ENCODE measurements around the gene PATE3.

The PATE3 gene, protein sequence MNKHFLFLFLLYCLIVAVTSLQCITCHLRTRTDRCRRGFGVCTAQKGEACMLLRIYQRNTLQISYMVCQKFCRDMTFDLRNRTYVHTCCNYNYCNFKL

DNA sequence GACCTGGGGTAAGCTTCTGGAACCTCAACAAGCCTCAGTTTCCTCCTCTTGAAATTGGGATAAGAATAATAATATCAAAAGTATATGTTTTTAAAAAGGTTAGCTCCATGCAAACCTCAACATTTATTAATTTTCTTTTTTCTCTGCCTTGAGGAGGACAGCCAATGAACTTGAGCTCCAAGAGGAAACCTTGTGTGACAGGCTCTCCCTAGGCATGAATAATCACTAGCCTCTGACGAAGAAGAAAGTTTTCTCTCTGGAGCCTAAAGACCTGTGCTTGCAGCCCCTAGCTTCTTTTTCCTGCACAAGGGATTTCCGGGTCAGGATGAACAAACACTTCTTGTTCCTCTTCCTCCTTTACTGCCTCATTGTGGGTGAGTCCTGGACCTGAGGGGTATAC is at the start of gene PATE3:
PATE3 (plus strand) TSS at position 301 of the 400 bp plus-strand sequence; CDS start at position 326, 25 bp downstream.
- DNase-seq, result no peak
- intact Hi-C loops (cut with DNase I), result no loop called here

DNA sequence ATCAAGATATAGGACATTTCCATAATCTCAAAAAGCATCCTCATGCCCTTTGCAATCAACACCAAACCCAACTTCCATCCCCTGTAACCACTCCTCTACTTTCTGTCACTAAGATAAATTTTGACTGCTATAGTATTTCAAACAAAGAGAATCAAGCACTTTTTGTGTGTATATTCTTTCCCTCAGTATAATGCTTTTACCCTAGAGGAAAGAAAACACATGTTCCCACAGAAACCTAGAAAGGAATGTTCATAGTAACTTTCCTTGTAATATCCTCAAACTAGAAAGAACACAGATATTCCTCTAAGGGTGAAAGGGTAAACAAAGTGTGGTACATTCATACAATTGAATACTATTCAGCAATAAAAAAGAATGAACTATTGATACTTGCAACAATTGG is 47.3 kb upstream of the PATE3 start:
- intact Hi-C loops (cut with DNase I), result no loop called here
- no peak for DNase-seq

DNA sequence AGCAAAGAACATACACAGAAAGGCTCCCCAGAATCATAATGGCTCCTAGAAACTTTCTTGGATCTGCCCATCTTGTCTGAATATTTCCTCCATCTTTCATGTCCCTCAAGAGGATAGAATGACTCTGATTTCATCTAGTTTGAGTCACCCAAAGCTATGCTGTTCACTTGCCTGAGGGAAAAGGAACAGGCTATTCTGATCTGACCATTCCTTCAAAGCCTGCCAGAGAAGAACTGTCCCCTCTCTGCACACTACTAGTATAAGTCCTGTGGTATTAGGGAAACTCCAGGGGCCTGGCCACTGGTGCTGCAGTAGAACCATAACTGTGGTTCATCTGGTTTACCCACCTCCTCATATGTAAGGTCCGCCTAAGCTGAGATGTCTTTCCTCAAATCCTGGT is 44.2 kb upstream of the PATE3 start:
- no peak for DNase-seq
- intact Hi-C loops (cut with DNase I), result no loop called here

DNA sequence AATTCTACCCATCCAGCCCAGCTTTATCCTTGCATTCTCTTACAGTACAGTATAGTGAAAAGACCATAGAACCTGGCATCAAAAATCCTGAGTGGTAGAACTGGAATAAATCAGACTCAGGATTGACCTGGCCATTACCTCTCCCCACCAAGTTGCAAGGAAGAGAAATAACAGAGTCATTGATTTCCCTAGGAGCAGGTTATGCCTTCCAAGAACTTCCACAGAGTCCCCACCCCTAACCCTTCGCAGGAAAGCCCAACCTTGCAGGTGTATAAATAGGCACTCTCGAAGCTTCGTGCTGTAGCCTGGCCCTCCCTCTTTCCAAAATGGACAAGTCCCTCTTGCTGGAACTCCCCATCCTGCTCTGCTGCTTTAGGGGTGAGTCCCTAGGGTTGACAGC is 41.9 kb upstream of the PATE3 start, which contains the start of gene PATE1:
PATE1 (plus strand) TSS at position 301 of the 400 bp plus-strand sequence; CDS start at position 327, 26 bp downstream.
- intact Hi-C loops (cut with DNase I), result no loop called here
- no peak for DNase-seq

DNA sequence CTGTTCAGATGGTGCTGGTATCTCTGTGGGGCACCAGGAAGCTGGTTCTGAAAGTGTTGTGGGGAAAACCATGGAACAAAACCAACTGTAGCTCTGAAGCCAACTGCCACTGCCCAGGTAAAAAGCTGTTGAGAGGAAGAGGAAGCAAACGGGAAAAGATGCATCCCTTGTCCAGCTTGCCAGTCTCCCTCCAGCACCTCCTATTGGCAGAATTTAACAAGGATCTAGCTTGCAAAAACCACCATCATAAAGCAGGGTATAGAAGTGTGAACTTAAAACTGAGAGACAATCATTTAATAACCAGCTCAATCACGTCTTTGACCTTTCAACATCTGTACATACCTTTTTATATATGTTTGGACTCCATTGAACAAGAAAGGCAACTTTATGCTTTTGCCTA is 37.3 kb upstream of the PATE3 start:
- intact Hi-C loops (cut with DNase I), result no loop called here
- DNase-seq, result no peak

DNA sequence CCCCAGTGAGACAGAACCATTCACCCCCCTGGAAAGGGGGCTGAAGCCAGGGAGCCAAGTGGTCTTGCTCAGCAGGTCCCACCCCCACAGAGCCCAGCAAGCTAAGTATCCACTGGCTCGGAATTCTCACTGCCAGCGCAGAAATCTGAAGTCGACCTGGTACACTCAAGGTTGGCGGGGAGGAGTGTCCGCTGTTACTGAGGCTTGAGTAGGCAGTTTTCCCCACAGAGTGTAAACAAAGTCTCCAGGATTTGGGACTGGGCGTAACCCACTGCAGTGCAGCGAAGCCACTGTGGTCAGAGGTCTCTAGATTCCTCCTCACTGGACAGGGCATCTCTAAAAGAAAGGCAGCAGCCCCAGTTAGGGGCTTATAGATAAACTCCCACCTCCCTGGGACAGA is 31.9 kb upstream of the PATE3 start:
- peak in 1 of 10 donors; percentile 35 for DNase-seq
- intact Hi-C loops (cut with DNase I), result no loop called here

DNA sequence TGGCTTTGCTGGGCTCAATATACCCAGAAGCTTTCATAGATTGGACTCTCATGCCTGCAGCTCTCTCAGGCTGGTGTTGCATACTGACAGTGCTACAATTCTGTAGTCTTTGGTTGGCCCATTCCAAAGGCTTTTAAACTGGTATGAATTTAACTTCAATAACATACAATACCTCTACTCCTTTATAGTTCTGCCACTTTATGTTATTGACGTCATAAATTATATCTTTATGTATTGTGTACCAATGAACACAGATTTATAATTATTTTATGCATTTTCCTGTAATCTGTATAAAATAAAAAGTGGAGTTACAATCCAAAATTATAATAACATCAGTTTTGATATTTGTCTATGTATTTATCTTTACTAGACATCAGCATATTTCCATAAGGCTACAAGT is 25.5 kb upstream of the PATE3 start:
- no peak for DNase-seq
- intact Hi-C loops (cut with DNase I), result no loop called here

DNA sequence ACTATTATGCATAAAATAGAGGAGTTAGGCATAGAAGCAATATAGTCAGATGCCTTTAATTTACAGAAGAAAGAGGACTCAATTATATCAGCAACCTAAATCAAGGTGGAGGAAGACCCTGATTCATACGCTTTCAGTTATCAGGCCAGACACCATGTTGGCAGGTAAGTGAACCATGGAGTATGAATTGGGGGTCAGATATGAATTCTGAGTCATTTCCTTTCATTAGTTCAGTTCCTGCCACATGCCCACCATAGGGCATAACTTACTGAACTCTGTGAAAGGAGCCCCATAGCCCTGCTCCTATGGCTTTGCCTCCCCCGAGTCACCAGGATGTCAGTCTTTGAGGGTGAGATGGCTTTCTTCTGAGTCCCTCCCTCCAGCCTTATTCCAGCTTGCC is 24.4 kb upstream of the PATE3 start:
- intact Hi-C loops (cut with DNase I), result no loop called here
- no peak for DNase-seq

DNA sequence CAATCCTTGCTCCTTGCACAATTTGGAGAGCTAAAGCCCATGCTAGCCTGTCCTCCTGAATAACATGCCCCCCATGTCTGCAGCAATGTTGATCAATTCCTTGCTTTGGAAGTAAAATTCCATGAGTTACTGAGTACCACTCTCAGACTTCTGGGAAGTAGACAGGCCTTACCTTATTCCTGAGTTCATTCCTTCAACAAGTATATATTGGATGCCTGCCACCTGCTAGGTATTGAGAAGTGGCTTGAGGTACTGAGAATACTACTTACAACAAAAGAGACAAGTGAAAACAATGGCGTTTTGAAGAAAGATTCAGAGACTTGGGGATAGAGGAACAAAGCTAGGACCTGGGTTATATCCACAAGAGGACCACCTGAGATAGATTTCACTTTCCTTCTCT is 21.7 kb upstream of the PATE3 start:
- no peak for DNase-seq
- intact Hi-C loops (cut with DNase I), result no loop called here

DNA sequence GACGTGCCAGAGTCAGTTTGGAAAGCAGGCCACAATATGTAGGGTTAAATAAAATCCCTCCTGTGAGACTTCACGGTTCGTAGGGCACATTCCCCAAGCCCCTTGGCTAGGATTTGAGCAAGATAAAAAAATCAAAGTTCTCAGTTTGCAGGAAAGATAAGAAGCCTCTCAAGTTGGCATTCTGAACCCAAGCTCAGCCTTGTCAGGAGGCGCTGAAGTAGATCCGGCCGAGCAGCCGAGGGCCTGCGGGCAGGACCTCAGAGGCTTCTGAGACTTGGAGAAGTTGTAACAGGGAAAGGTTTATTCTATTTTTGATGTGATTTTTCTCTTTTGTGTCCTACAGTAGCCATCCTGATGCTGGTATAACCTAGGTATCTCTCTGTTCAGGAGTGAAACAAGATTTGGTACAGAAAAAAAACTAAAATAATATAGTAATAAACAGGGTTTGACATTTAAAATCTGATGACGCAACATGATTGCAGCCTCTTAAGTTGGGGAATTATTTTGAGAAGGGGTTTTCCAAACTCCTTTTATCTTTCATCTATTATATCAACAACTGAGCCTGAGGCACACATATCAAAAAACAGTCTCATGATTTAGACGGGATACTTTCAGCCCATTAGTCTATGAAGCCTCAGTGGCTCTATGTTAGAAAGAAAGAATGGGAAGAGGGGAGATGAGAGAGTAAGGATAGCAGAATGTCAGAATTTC is 19.4 kb upstream of the PATE3 start:
- no peak for DNase-seq
- intact Hi-C loops (cut with DNase I), result no loop called here

DNA sequence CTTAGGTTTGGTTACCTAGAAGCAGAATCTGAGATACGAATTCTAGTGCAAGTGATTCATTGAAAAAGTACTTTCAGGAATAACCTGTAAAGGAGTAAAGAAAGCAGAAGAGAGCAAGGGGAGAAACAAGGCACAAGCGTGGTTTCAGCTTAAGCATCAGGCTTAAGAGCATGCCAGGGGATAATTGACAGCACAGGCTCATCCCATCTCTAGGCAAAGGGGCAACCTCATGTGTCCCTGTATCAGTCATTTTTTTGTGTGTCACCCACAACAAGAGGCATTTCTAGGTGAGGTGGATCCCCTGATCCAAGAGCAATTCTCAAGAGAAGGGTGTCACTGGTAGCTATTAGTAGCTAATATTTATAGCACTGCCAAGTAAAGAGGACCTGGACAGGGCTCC is 17.3 kb upstream of the PATE3 start:
- intact Hi-C loops (cut with DNase I), result no loop called here

DNA sequence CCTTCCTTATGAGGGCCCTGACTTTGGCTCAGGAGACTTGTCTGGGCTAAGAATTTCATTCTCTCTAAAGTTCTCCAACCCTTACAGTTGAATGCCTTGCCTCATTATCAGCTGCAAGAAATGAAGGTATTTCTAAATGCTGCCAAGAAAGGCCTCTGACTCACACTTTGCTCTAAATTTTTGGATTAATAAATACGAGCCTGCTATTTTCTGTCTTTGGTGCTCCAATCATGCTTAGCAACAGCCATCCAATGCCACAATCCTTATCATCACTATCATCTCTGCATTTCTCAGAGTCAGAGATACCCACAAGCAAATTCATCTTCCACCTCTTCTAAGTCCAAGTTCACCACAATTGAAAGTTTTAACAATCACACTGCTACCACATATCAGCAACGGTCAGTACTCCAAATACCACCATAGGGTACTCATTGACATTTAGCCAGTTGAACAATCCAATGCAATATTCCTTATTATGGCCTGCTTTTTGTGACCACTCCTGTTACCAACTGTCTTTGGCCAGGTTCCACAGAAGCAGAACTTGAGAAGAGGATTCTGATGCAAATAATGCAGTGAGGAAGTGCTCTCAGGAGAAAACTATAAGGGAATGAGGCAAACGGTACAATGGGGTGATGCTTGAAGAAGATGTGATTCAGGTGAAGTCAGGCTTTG is 15.0 kb upstream of the PATE3 start:
- intact Hi-C loops (cut with DNase I), result no loop called here
- DNase-seq, result no peak

More for the DNA sequence above, 17.3 kb upstream of the PATE3 start:
- DNase-seq, result no peak

DNA sequence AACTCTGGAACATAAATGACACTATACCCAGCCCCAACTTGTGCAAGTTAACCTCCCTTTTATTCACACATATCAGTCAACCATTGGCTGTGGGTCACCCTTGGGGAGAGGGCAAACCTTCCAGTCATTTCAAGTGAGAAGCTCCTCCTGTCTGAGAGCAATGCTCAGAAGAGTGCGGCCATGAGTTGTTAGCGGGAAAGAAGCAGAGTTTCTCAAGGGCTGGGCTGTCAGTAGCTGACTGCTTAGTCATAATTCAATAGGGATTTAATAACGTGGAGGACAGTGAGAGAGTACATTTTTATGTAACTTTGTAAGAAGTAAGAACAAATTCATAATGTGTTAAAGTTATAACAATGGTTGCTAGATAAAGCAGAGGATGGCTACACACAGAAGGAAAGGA is 14.4 kb upstream of the PATE3 start:
- DNase-seq, result no peak
- intact Hi-C loops (cut with DNase I), result no loop called here

DNA sequence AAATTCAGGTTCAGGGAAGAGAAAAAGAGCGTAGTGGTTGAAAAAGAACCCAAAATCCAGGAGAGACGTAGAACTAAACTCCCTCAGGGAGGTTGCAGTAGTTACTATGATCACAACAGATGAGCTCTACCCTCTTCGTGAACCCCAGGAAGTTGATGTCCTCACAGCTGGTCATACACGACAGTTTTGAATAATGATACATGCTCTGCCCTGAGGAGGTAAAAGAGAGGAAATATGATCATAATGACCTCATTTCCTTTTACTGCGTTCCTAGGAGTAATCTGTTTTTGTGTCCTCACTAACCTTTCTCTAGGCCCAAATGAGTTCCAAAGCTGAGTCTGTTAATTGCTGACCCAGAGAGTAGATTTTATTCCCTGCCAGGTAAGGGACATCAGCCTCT is 10.6 kb upstream of the PATE3 start:
- DNase-seq, result no peak
- intact Hi-C loops (cut with DNase I), result no loop called here

DNA sequence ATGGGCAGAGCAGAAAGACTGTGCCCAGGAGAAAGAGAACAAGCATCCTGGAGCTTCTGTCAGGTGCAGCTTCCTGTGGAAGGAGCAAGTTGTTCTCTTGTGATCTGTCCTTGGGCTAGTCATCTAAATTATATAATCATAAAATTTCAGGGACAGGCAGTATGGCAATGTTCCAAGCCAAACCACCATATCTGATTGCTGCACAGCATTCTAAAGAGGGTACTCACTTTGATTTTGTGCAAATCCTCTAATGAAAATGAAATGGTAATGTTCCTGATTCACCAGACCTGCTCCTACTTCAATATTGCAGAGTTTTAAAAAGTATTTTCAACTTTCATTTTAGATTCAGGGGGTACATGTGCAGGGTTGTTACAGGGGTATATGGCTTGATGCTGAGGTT is 9.2 kb upstream of the PATE3 start, which contains the start of gene PATE2:
PATE2 (minus strand) TSS at position 101 of the 400 bp plus-strand sequence; CDS start at position 46, 55 bp downstream.
- DNase-seq, result no peak
- intact Hi-C loops (cut with DNase I), result no loop called here

DNA sequence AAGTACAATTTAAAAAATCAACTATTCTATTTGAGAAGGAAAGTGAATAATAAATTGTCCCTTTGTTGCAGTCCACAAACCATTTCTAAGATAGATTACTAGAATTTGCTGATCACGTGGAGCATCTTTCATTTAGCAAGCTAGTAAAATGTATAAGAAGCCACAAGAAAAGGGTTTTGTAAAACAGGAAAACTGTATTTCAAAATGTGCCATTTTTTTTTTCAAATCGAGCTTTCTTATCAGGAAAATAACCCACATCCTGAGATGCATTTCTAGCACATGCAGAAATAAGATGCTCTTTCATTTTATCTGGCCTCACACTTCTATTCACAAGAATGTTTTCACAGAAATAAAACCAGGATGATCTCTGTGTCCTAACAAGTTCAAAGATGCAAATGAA is 3.2 kb upstream of the PATE3 start:
- no peak for DNase-seq
- intact Hi-C loops (cut with DNase I), result no loop called here

DNA sequence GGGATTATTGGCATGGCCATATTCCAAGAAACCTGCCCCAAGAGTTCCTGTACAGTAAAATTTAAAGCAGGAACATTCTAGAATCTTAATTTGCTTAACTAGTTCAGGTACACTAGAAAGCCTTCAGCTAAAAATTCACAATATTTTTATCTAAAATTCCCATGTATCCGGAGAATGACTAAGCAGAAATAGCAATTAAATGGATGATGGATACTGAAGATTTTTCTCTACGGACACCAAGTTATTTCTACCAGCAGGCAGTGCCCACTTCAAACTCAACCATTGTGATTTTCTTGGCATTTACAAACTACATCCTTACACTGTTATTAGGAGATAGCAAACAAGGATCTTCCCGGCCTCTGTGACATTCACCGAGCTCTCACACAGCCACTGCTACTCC is 2.9 kb downstream of the PATE3 start:
- intact Hi-C loops (cut with DNase I), result no loop called here

DNA sequence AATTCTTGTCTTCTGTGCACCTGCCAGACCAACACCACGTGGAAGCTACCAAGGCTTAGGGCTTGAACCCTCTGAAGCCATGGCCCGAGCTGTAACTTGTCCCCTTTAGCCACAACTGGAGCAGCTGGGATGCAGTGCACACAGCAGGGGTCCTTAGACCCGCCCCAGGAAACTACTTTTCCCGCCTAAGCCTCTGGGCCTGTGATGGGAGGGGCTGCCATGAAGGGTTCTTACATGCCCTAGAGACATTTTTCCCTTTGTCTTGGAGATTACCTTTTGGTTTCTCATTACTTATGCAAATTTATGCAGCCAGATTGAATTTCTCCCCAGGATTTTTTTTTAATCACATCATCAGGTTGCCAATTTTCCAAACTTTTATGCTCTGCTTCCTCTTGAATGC is 9.7 kb downstream of the PATE3 start:
- intact Hi-C loops (cut with DNase I), result no loop called here
- no peak for DNase-seq

More for the DNA sequence above, 2.9 kb downstream of the PATE3 start:
- DNase-seq, result no peak

DNA sequence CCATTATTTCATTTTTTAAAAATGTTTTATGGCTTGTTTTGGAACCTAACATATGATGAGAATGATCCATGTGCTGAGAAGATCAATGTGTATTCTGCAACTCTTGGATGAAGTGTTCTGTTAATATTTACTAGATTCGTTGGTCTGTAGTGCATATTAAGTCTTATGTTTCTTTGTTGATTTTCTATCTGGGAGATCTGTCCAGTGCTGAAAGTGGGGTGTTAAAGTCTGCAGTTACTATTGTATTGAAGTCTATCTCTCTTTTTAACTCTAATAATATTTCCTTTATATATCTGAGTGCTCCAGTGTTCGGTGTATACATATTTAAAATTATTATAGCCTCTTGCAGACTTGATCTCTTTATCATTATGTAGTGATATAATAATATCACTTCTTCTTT is 11.9 kb downstream of the PATE3 start:
- intact Hi-C loops (cut with DNase I), result no loop called here
- no peak for DNase-seq

DNA sequence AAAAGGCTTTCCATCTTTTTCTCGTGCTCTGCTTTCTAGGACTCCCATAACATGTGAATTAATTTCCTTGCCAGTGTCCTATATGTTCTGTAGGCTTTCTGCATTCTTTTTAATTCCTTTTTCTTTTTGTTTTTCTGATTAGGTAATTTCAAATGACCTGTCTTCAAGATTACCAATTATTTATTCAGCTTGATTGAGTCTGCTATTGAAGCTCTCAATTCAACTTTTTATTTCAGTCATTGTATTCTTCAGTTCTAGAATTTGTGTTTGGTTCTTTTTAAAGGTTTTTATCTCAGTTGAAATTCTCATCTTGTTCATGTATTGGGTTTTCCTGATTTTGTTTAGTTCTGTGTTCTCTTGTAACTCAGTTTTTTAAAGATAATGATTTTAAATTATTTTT is 14.5 kb downstream of the PATE3 start:
- DNase-seq, result no peak
- intact Hi-C loops (cut with DNase I), result no loop called here

DNA sequence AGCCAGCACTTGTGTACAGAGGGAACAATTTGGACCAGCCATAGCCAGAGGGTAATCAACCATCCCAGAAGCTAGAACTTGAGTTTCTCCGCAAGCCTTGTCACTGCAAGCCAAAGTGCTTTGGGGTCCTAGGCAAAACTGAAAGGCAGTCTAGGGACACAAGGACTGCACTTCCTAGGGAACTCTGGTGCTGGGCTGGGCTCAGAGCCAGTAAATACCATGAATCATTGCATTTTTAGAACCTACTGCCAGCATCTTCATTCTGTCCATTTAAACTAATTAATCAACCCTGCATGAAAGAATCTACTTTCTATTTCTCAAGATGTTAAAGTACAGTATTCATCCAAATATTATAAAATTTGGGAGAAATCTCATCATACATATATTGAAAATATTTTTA is 20.0 kb downstream of the PATE3 start:
- DNase-seq, result no peak
- intact Hi-C loops (cut with DNase I), result no loop called here

DNA sequence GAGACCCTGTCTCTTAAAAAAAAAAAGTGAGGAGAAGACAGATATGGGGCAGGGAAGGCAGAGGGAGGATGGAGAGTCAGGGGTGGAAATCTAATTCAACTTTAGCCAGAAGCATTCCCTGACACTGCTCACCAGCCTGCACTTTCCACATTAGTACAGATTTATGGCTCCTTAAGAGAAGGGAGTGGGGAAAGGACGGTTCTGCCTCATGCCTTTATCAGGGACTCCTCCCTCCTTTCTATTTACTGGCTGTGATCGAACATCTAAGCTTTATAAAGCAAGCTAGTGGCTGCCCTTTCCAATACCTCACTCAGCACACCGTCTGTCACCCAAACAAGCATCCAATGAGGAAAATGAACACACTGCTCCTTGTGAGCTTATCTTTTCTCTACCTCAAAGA is 45.1 kb downstream of the PATE3 start, which contains the start of gene PATE4:
PATE4 (plus strand) TSS at position 301 of the 400 bp plus-strand sequence; CDS start at position 345, 44 bp downstream.
- intact Hi-C loops (cut with DNase I), result no loop called here
- DNase-seq, result no peak

Data from posterior cingulate gyrus (tissue), 11 donors.